ENCODE measurements around the gene MPRIP.

MPRIP gene

GRCh38 chr17:17213775-17214174 lies 171.5 kb downstream of the MPRIP start:
- no peak for DNase-seq (ENCODE audit: low spot score)

GRCh38 chr17:17214646-17215436 lies 172.6 kb downstream of the MPRIP start:
- no peak for DNase-seq (ENCODE audit: low spot score)

- no peak for DNase-seq (ENCODE audit: low spot score)
Measured at GRCh38 chr17:17215575-17215974, 173.3 kb downstream of the MPRIP start.

- no peak for DNase-seq (ENCODE audit: low spot score)
Measured at GRCh38 chr17:17216236-17216635, 174.0 kb downstream of the MPRIP start.

- DNase-seq (ENCODE audit: low spot score) = no peak
Measured at GRCh38 chr17:17216776-17217175, 174.5 kb downstream of the MPRIP start.

- DNase-seq (ENCODE audit: low spot score) = no peak
Measured at GRCh38 chr17:17217995-17218394, 175.7 kb downstream of the MPRIP start.

- DNase-seq (ENCODE audit: low spot score) = no peak
Measured at GRCh38 chr17:17220529-17220928, 178.3 kb downstream of the MPRIP start.

GRCh38 chr17:17221329-17221728 lies 179.1 kb downstream of the MPRIP start:
- no peak for DNase-seq (ENCODE audit: low spot score)

- no peak for DNase-seq (ENCODE audit: low spot score)
Measured at GRCh38 chr17:17223736-17224135, 181.5 kb downstream of the MPRIP start.

GRCh38 chr17:17224137-17224536 lies 181.9 kb downstream of the MPRIP start:
- no peak for DNase-seq (ENCODE audit: low spot score)

- DNase-seq (ENCODE audit: low spot score) = no peak
Measured at GRCh38 chr17:17225901-17226300, 183.6 kb downstream of the MPRIP start.

GRCh38 chr17:17226451-17227265 lies 184.4 kb downstream of the MPRIP start:
- no peak for DNase-seq (ENCODE audit: low spot score)

- DNase-seq (ENCODE audit: low spot score) = no peak
Measured at GRCh38 chr17:17227608-17228520, 185.6 kb downstream of the MPRIP start.

- no peak for DNase-seq (ENCODE audit: low spot score)
Measured at GRCh38 chr17:17228521-17229279, 186.4 kb downstream of the MPRIP start.

- DNase-seq (ENCODE audit: low spot score) = no peak
Measured at GRCh38 chr17:17229416-17230384, 187.4 kb downstream of the MPRIP start.

- no peak for DNase-seq (ENCODE audit: low spot score)
Measured at GRCh38 chr17:17231621-17232302, 189.5 kb downstream of the MPRIP start.

GRCh38 chr17:17232303-17232621 lies 190.0 kb downstream of the MPRIP start:
- no peak for DNase-seq (ENCODE audit: low spot score)

GRCh38 chr17:17235212-17236174 lies 193.2 kb downstream of the MPRIP start:
- DNase-seq (ENCODE audit: low spot score) = peak; percentile 21
